HUDEP-2 (cell line): ENCODE results near the gene PGAM4.
"Not testable (repeated sequence)": the region's sequence is repeated elsewhere in the genome, so short reads cannot be mapped to it uniquely, and the experiment has no call there.

Experiments used
- DNase-seq, 76 experiments: peaks; one replicate each; lab custom pipeline; 2025; ENCODE audit not compliant: unreplicated experiment in 76 of 76; lab: John Stamatoyannopoulos, UW

Gene PGAM4

GRCh38 chrX:77930581-77930980, 38.9 kb downstream of the PGAM4 start:
- DNase-seq: no peak

- DNase-seq: no peak
Measured at GRCh38 chrX:77925764-77926163, 43.7 kb downstream of the PGAM4 start.

GRCh38 chrX:77924320-77924859, 45.0 kb downstream of the PGAM4 start:
- no peak for DNase-seq

GRCh38 chrX:77922787-77923186, 46.7 kb downstream of the PGAM4 start:
- peak in 16 of 76 experiments; percentile 0 to 55 (median 6) for DNase-seq

- not testable (repeated sequence) for DNase-seq
Measured at GRCh38 chrX:77919370-77919769, 50.1 kb downstream of the PGAM4 start.

GRCh38 chrX:77918568-77918967, 50.9 kb downstream of the PGAM4 start:
- no peak for DNase-seq
